T1000 (cell line): Measurements from ENCODE around the gene EGFL7.

ENCODE experiments used
- DNase-seq: peaks from one replicate; lab custom pipeline; 2025; ENCODE audit warnings: mixed read lengths; lab: John Stamatoyannopoulos, UW

The EGFL7 gene

DNA sequence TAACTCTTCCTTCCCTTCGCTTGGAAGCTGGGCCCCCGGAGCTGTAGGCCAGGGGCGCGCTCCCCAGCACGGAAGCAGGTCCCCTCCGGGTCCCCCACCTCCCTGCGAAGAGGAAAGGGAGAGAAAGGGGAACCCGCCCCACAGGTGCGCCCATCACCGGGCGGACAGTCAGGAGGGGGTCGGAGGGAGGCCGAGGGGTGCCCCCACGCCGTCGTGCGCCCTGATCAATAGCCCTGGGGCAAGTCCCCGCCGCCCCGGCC, 23.7 kb downstream of the EGFL7 start:
- no peak for DNase-seq

DNA sequence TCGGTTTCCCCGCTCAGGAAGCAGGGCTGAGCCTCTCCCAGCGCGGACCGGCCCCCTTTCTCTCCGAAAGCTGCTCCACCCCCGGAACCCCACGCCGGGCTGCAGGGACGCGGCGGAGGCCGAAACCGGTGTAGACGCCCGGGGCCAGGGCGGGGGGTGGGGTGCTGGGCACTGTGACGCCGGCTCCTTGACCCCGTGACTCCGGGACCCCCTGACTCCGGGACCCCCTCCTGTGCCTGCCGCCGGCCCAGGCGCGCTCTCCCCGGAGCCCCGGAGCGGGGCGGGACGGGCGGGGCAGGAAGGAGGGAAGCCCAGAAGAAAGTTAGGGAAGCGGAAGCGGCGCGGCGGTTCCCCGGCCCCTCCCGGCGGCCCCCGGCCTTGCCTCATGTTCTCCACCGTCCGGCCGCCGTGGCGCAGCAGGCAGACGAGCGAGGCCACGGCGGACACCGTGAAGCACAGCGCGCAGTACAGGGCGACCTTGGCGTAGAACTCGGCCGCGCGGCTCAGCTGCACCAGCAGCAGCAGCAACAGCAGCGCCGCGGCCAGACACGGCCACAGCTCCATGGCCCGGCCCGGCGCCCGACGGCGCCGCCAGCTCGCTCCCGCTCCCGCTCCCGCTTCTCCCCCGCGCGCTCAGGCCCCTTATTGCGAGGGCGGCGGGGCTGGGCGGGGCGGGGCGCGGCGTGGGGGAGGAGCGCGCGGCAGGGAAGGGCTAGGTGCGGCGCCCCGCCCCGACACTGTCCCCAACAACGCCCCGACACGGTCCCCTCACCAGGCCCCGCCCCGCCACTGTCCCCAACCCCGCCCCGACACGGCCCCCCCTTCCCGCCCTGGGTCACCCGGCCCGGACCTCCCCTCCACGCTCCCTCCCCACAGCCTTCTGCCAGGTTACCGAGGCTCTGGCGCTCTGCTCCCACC, 24.3 kb downstream of the EGFL7 start, which contains the start of gene AGPAT2:
AGPAT2 (minus strand) TSS at position 664 of the 918 bp plus-strand sequence; CDS start at position 564, 100 bp downstream.
- DNase-seq = no peak

DNA sequence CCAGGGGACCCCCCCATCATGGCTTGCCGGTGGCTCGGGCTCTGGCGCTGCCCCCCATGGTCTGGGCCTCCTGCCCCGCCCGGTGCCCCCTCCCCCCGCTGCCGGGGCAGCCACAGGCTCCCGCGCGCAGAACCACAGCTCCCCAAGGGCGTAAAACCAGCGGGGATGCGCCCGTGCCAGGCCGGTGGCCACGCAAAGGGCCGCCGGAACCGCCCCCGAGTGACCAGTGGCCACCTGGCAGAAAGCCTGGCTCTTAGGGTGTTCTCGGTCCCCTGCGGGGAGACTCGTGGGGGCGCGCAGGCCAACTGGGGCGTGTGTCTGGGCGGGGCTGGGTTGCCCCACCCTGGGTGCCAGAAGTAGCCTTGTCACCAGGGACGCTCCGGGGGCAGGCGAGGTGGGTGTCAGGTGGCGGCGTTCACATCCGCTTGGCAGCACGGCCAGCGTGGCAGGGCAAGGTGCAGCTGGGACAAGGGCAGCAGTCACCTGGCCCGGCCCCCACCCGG, 25.1 kb downstream of the EGFL7 start:
- DNase-seq = no peak

DNA sequence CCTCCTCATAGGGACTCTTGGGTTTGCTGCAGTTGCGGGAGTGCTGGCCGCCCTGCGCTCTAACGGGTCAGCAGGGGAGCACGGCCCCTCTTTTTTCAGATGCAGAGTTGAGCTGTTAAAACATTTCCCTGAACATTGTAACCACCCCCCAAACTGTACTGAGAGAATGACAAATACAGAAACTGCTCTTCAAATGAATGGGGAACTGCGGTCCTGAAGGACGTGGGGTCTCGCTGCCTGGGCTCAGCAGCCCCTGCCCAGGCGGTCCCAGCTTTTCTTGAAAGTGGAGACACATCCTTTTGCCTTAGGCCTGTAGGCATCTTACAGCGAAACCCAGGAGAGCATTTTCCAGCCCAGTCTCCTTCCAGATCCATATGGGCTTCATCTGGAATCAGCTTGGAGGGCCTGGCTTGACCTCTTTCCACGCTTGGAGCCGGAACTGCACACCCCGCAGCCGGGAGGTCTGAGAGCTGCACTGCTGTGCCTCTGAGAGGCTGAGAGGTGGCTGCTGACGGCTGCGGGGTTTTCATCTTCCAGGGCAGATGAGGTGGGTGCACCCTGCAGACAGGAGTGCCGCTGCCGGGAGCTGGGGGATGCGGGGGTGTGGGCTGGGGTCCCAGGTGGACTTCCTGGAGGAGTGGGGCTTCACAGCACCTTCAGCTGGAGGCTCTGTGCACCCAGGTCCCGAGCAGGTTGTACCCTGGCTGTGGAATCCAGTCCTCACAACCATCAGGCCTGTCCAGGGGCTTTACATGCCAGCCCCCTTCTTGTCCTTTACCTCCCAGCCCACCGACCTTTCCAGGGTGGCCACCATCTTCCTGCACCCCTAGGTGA, 25.8 kb downstream of the EGFL7 start:
- DNase-seq = no peak

DNA sequence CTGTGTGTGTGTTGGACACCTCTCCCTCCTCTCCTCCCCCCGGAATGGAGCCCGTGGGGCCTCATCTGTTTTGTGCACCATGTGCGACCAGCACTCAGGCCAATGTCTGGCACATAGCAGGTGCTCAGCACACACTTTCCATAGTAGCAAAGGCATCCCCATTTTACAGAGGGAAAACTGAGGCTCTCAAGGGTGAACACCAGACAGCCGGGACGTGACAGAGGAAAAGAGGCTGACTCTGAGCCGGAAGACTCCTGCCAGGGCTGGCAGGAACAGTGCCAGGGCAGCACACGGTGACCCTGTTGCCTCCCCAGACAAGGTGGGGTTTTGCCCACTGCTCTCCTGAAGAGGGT, 26.4 kb downstream of the EGFL7 start:
- no peak for DNase-seq

DNA sequence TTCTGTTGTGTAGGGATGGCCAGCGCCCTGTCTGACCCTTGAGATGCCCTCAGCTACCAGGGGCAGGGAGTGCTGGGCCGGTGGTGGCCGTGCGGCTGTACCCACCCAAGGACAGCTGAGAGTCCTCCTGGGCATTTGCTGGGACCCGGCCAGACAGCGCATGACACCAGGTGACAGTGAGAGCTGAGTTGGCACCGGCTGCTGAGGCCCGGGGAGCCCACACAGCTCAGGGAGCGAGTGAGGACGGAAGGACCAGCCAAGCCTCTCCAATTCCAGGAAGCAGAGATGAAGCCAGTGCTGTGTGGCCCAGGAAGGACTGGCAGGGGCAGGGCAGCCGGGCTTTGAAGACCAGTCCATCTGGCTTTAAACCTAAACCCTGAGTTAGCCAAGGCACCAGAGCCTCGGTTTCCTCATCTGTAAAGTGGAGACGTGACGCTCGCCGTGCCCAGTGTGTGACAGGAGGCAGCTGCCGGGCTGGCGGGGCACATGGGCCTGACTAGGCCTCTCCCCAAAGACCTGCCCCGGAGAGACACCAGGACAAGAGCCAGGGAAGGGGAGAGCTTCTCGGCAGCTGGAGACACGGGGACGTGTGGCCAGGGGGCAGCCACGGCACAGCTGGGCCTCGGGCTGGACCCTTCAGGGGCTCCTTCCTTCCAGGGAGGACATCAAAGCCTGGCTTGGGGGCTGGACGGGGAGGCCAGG, 27.5 kb downstream of the EGFL7 start:
- no peak for DNase-seq

DNA sequence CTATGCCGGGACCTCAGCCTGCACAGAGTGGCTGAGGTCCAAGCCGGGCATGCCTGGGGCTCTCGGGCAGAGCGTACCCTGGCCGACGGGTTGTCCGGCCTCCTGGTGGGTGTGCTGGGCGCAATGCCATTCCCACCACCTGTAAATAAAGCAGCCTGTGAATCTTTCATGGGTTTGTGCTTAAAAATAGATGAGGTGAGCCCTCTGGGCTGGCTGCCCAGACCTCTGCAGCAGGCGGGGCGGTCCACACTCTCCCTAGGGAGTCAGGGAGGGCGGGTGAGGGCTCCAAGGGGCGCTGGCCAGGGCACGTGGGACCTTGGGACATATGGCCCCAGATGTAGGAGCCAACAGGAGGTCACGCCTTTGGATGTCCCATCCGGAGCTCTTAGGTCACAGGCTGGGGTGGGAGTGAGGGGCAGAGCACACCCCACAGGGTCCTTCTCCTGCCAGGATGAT, 28.1 kb downstream of the EGFL7 start:
- DNase-seq = no peak

DNA sequence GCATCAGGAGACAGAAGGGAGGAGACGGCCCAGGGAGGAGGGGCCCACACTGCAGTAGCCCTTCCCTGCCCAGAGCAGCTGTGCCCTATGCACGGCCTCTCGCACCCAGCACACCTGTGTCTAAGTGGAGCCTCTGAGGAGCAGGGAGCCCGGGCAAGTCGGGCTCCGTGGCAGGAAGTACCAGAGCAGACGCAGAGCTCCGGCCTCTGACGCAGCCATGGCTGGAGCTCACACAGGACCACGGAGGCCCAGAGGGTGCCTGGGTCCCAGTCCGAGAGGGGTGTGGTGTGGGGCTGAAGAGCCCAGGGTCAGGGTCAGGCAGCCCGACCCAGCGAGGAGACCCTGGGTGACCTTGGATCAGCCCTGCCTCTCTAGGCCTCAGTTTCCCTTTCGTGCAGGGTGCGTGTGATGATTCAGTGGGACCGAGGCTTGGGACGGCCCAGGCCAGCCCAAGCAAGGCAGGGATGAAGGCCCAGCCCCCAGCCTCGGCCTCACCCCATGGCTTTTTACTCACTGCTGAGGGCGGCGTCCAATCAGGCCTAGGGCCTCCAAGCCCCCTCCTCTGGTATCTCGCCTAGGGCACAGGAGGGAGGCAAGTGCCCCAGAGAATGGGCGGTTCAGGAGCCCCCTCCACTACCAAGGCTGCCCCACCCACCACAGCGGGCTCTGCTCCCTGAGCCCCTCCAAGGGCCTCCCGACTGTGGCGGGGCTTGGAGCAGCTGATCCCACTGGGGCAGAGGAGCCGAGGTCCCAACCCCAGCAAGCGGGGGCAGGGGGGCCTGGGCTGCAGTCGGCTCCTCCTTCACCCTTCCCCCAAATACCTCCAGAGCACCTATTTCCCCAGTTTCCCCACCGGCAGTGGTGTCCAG, 28.8 kb downstream of the EGFL7 start:
- DNase-seq = no peak

DNA sequence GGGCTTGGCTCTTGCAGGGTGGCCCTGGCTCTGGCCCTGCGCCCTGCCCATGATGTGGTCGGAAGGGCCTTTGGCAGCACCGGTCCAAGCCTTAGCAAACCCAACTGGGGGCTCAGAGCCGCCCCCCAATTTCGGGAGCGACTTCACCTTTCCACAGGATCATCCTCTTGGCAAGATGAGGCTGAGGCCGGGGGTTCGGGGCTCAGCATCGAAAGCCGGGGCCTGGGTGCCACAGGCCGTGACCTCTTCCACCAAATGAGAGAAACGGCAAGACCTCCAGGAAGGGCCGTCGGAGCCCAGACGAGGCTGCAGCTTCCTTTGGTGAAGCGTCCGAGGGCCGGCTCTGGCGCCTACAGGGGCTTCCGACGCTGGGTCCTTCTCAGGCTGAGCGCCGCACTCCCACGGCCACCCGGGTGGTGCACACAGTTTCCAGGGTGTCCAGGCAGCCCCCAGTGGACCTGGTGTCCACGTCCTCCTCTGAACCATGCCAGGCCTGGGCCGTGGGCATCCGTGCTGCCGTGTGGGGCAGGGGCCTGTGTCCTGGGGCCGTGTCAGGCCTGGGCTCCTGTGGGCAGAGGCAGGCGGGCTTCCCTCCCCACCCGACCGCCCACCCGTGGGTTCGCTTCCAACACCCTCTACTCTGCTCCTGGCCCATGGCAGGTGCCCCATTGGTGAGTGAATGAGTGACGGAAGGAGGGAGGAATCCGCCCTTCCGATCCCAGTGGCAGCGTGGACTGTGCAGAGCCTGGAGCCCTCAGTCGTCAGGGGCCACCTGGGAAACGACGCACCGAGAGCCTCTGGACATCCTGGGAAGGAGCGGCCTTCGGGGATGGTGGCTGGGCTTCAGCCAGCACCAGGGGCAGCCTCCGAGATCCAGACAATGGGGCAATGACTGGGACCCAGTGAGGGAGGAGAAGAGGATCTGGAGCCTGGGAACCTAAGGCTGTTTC, 29.7 kb downstream of the EGFL7 start:
- no peak for DNase-seq

DNA sequence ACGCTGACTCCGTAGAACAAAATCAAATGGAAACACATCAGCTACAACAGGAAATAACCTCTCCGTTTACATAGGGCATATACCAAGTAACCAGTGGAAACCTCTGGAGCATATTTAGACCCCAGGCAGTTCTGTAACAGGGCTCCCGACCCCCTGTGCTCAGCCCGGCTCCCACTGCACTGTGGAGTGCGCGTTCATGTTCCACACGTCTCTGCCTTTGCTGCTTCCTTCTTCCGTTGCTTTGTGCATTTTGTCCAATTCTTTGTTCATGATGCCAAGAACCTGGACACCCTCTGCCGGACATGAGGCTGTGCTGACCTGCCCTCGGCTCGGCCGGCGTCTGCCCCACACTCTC, 30.4 kb downstream of the EGFL7 start:
- DNase-seq = no peak

DNA sequence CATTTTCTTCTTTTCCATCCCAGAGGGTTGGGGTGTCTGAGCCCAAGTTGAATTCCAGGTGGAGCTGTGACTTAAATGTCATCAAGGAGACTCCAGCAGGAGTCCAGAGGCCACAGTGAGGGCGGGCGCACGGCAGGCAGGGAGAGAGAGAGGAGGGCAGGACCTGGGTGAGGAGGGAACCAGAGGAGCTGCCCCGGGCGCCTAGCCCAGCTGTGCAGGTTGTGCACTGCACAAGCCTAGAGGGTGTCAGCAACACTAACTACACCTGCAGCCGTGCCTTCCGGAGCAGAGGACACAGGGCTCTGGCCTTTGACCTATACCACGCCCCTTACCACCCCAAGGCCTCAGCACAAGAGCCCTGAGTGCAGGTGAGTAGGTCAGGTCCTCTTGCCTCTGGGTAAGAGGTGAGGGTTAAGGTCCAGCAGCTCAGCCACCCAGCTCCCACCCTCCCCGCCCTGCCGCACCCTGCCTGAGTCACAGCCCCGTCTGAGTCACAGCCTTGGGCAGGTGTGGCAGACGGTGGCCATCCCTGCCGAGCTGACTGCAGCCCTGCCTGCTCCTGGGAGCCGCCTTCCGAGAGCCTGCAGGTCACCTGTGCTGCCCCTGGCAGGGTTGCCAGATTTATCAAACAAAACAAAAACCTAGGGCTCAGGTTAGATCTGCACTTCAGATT, 30.9 kb downstream of the EGFL7 start:
- DNase-seq = no peak

DNA sequence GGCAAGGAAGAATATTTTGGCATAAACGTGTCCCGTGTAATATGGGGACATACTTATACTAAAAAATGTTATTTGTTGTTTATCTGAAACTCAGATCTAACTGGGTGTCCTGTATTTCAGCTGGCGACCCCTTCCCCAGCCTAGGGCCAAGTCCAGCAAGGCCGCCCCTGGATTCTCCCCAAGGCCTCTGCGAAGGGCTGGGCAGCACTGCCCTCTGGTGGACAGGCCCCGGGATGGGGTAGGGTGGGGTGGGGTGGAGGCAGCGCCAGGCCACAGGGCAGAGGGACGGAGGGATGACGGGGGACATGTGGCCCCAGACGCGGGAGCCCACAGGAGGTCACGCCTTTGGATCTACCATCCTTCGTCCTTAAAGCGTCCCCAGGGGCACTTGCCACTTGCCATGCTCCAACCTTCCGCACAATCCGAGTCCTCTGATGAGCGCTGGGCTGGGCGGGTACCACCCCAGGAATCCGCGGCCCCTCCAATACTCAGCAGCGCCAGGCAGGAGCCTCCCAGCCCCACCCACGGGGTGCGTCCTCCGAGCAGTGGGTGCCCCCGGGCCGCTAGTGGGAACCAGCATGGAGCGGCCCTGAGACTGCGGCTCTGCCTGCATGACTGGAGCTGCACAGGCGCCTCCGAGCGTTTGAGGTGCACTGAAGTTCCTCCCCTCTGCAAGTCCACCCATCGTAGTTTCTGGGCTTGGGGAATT, 31.6 kb downstream of the EGFL7 start:
- no peak for DNase-seq

DNA sequence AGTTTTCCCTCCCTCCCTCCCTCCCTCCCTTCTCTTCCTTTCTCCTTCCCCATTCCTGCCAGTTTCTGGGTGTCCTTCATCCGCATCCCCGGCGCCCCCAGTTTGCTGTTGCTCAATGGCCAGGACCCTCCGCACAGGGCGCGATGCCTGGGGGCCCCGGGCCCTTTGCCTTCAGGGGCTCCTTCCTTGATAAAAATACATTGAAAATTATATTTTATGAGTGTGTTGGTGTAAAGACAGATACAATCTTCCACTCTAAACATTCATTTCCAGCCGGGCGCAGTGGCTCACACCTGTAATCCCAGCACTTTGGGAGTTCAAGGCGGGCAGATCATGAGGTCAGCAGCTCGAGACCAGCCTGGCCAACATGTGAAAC, 32.1 kb downstream of the EGFL7 start:
- no peak for DNase-seq

DNA sequence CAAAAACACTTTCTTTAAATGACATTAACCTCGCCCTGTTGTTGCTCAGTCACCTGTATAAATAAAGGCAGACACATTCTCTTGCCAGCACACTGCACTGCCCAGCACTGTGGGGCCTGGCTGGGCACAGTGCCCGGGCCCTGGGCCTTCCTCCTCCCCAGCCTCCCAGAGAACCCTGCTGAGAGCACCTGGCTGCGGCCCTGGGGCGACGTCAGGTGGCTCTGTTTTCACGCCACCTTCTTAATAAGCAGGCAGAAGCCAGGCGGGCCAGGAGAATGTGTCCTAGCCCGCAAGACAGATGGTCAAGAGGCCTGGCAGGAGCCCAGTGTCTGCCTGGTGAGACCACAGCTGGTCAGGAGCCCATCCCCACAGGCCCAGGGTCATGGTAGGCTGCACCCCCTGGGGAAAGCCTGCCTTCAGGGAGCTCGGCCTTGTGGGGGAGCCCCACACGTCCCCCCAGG, 32.7 kb downstream of the EGFL7 start:
- no peak for DNase-seq

DNA sequence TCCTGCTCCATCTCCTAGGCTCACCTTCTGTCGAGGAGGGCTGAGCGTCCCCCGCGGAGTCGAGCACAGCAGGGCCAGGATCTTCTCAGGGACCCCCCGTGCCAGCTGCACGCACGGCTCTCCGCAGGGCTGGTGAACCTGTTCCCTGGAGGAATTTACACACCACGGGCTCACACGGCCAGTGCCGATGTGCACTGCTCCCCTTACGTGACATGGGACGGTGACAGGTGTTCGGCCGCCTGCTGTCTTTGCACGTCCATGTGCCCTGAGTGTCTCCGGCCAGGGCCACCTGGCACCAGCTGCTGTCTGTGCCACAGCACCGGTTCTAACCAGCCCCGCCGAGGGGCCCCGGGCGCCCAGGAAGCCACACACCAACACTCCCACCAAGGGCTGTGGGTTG, 33.2 kb downstream of the EGFL7 start:
- DNase-seq = no peak

DNA sequence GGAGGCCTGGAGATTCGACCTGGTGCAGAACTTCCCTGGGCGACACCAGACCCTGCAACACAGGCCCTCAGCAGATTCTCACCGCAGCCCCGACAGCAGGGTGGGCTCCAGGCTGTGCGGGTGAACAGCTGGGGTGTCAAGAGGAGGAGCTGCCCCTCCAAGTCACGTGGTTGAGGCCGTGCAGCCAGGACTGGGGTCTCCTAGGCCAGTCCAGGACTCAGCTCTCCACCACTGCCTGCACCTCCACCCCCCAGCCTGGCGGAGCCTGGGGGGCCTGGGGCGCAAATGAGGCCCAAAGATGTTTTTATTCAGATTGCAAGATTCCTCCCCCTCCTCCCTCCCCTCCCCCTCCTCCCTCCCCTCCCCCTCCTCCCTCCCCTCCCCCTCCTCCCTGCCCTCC, 33.8 kb downstream of the EGFL7 start:
- no peak for DNase-seq

DNA sequence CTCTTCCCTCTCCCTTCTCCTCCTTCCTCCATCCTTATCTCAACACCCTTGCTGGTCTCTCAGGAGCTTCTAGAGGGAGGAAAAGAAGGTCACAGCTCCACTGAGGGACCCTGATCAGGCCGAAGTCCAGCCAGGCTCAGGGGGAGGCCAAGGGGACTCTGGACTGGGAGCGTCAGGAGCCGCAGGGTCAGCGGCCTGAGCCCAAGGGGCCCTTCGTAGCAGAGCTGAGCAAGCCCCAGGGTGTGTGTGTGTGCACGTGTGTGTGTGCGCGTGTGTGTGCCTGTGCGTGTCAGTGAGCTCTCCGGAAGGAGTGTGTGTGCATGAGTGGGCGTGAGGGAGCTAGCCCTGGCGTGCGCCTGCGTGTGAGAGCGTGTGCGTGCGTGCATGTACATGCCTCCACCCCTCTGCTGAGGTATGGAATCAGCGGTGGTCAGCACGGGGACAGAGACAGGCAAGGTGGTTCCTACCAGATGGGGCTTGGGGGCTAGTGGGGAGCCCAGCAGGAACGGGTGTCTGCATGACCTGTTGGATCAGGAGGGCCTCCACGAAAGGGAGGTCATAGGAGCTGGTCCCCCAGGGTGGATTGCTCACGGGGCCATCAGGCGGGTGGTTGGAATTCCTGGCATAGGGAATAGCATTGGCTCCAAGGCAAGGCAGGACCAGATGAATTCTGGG, 34.6 kb downstream of the EGFL7 start:
- no peak for DNase-seq

DNA sequence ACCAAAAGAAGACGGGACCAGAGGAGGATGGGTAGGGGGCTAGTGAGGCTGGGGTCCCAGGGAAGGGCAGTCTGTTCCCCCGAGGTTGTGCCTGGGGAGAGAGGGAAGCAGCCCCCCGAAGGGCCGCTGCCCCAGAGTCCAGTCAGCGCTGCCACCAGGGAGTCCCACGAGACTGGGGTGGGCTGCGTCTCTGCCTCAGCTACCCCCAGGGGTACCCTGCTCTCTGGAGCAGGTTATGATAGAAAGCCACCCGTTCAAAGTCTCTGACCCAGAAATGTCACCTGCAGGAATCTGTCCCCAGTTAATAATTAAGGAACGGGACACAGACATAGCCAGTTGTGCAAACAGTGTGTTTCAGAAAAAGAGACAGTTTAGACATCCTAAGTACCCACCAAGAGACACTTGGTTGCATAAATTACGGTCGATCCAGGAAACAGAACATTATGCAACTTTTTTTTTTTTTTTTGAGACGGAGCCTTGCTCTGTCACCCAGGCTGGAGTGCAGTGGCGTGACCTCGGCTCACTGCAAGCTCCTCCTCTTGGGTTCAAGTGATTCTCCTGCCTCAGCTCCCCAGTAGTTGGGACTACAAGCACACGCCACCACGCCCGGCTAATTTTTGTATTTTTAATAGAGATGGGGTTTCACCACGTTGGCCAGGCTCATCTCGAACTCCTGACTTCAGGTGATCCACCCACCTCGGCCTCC, 35.3 kb downstream of the EGFL7 start:
- no peak for DNase-seq
